OCI-LY3 (cell line): ENCODE data around the gene CAMTA1.

ENCODE experiments used
- H2AFZ ChIP-seq: fragments of 200-600, 300-600 bp; shearing (Covaris generic); 2 replicates; pipeline ENCODE4 v1.6.0; 2014; ENCODE audit warnings: antibody characterized with exemption, low read depth, low read length
- H3K27ac ChIP-seq: fragments of 200-600, 300-600 bp; sonication (generic); 2 replicates; pipeline ENCODE4 v1.5.1; 2014; ENCODE audit warnings: mild to moderate bottlenecking, low read length, moderate library complexity, mixed read lengths
- H3K27me3 ChIP-seq: fragments of 200-600, 300-600 bp; sonication (generic); 2 replicates; pipeline ENCODE4 v1.6.1; 2014; ENCODE audit warnings: low read depth, low read length, mixed read lengths
- H3K36me3 ChIP-seq: fragments of 200-600, 300-600 bp; sonication (generic); replicated peaks from 2 replicates; pipeline ENCODE3; 2014; ENCODE audit warnings: low read depth, low read length, mixed read lengths
- H3K4me1 ChIP-seq: fragments of 300-600, 200-600 bp; sonication (generic); 2 replicates; pipeline ENCODE4 v1.6.1; 2014; ENCODE audit warnings: low read length, mixed read lengths
- H3K4me2 ChIP-seq: fragments of 200-600, 300-600 bp; sonication (generic); 2 replicates; pipeline ENCODE4 v1.6.1; 2014; ENCODE audit warnings: low read length, mixed read lengths
- H3K4me3 ChIP-seq: fragments of 300-600, 200-600 bp; sonication (generic); 2 replicates; pipeline ENCODE4 v1.5.1; 2014; ENCODE audit warnings: antibody characterized with exemption, mild to moderate bottlenecking, low read length, moderate library complexity
- H3K79me2 ChIP-seq: fragments of 300-600, 200-600 bp; shearing (Covaris generic); 2 replicates; pipeline ENCODE4 v1.6.1; 2014; ENCODE audit warnings: mild to moderate bottlenecking, low read length, mixed read lengths
- H3K9ac ChIP-seq: fragments of 300-600, 200-600 bp; shearing (Covaris generic); 2 replicates; pipeline ENCODE4 v1.6.0; 2014; ENCODE audit warnings: mild to moderate bottlenecking, low read length, moderate library complexity
- H3K9me3 ChIP-seq: fragments of 200-600, 300-600 bp; shearing (Covaris generic); 2 replicates; pipeline ENCODE4 v1.6.1; 2014; ENCODE audit warnings: low read length, mixed read lengths; ENCODE audit not compliant: insufficient read depth
- H4K20me1 ChIP-seq: fragments of 200-600, 300-600 bp; sonication (generic); 2 replicates; pipeline ENCODE4 v1.6.1; 2016; ENCODE audit warnings: low read length, mixed read lengths; ENCODE audit not compliant: insufficient read depth
- EZH2phosphoT487 ChIP-seq: fragments of 200-600 bp; shearing (Covaris generic); IDR thresholded peaks from 2 replicates; pipeline ENCODE4 v1.6.1; 2018; ENCODE audit warnings: antibody characterized with exemption, mixed run types, low read depth
- TF ChIP-seq, protein P1 (sequence below): fragments of 200-600, 300-600 bp; sonication (generic); IDR thresholded peaks from 2 replicates; pipeline ENCODE4 v1.5.1; 2014; ENCODE audit warnings: antibody characterized with exemption, low read length, low read depth

CAMTA1 gene

GRCh38 chr1:6962478-6962995 is 177.3 kb downstream of the CAMTA1 start:
- TF ChIP-seq, protein P1, sequence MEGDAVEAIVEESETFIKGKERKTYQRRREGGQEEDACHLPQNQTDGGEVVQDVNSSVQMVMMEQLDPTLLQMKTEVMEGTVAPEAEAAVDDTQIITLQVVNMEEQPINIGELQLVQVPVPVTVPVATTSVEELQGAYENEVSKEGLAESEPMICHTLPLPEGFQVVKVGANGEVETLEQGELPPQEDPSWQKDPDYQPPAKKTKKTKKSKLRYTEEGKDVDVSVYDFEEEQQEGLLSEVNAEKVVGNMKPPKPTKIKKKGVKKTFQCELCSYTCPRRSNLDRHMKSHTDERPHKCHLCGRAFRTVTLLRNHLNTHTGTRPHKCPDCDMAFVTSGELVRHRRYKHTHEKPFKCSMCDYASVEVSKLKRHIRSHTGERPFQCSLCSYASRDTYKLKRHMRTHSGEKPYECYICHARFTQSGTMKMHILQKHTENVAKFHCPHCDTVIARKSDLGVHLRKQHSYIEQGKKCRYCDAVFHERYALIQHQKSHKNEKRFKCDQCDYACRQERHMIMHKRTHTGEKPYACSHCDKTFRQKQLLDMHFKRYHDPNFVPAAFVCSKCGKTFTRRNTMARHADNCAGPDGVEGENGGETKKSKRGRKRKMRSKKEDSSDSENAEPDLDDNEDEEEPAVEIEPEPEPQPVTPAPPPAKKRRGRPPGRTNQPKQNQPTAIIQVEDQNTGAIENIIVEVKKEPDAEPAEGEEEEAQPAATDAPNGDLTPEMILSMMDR = no peak
- no peak for TF ChIP-seq EZH2phosphoT487
- Histone ChIP-seq H3K36me3 (no peaks in the 10 kb centered on the region), H3K4me2 (no peak overlapping the region), H3K27ac (no peak overlapping the region), H3K4me1 (no peaks in the 10 kb centered on the region), H3K4me3 (no peak overlapping the region), H3K9ac (no peak overlapping the region), H3K27me3 (no peaks in the 10 kb centered on the region; the same call in 1 of the 2 replicates), H3K9me3 (no peaks in the 10 kb centered on the region), H4K20me1 (no peaks in the 10 kb centered on the region), H2AFZ (no peak overlapping the region), H3K79me2 (no peaks in the 10 kb centered on the region)

DNA sequence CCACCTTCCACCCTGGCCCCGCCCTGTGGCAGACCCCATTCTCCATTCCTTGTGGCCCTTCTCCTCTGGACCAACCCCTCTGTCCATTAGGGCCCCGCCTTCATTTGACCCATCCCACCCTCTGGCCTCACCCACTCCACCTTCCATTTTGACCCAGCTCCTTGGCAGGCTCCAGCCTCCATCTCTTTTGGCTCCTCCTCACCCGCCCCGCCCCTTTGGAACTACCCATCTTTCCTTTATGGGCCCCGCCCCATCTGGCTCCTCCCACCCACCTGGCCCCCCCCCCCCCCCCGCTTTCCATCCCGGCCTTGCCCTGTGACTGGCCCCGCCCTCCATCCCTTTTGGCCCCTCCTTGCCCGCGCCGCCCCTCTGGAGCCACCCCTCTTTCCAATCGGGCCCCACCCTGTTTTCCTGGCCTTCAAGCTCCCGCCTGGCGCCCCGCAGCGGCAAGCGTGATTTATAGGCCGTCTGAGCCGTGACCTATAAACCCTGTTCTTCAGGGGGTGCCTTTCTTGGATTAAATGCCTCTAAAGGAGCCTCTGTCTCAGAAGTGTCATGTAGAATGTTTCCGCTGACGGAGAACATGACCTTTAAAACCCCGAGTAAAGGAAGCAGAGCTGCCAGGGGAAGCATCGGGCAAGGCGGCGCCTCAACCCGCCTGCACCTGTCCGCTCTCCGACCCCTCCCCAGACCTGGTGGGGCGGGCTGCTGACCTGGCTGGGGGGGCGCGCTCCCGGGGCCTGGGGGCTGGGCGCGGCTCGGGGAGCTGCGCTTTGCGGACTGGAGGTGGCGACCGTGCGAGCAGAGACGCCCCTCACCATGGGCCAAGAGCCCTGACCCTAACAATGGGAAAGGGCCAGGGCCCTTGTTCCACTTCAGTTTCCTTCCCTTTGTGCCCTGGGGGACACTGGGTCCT is 178.0 kb downstream of the CAMTA1 start:
- Histone ChIP-seq H3K9ac (no peak overlapping the region), H3K4me1 (no peaks in the 10 kb centered on the region), H3K27me3 (no peaks in the 10 kb centered on the region), H3K9me3 (no peaks in the 10 kb centered on the region), H3K79me2 (no peaks in the 10 kb centered on the region), H3K4me2 (no peak overlapping the region), H3K27ac (no peak overlapping the region), H2AFZ (no peak overlapping the region), H4K20me1 (no peaks in the 10 kb centered on the region), H3K4me3 (no peak overlapping the region), H3K36me3 (no peaks in the 10 kb centered on the region)
- TF ChIP-seq, protein P1 = no peak
- no peak for TF ChIP-seq EZH2phosphoT487

- no peaks in the 10 kb centered on the region for H3K4me1 ChIP-seq
These were observed 178.7 kb downstream of the CAMTA1 start for GRCh38 chr1:6963912-6964307.

More at GRCh38 chr1:6963912-6964307, 178.7 kb downstream of the CAMTA1 start:
- no peaks in the 10 kb centered on the region for H4K20me1 ChIP-seq
- H3K27ac ChIP-seq = no peak overlapping the region
- H3K36me3 ChIP-seq = no peaks in the 10 kb centered on the region
- H3K79me2 ChIP-seq = no peaks in the 10 kb centered on the region
- H3K4me2 ChIP-seq = no peak overlapping the region
- H3K4me3 ChIP-seq = no peak overlapping the region
- H3K27me3 ChIP-seq = no peaks in the 10 kb centered on the region
- no peak overlapping the region for H3K9ac ChIP-seq
- TF ChIP-seq EZH2phosphoT487 = no peak
- TF ChIP-seq, protein P1 = no peak
- no peak overlapping the region for H2AFZ ChIP-seq
- H3K9me3 ChIP-seq = no peaks in the 10 kb centered on the region
